GM19438 (cell line): ENCODE data around the gene TMEM201.

Source experiments
- ATAC-seq: cut with Tn5 transposase; IDR thresholded peaks from one replicate; pipeline ENCODE4 v1.9.1; 2021; ENCODE audit warnings: low read depth; ENCODE audit not compliant: unreplicated experiment

Gene TMEM201

GRCh38 chr1:9597361-9598315, 8.9 kb downstream of the TMEM201 start:
- ATAC-seq = no peak

GRCh38 chr1:9598316-9598700, 9.6 kb downstream of the TMEM201 start:
- ATAC-seq = no peak

GRCh38 chr1:9599741-9600140, 11.0 kb downstream of the TMEM201 start:
- no peak for ATAC-seq

- ATAC-seq = no peak
Measured at GRCh38 chr1:9600861-9601834, 12.4 kb downstream of the TMEM201 start.

GRCh38 chr1:9601942-9602793, 13.5 kb downstream of the TMEM201 start:
- ATAC-seq = no peak

GRCh38 chr1:9602794-9603167, 14.1 kb downstream of the TMEM201 start:
- ATAC-seq = no peak

GRCh38 chr1:9603307-9603706, 14.6 kb downstream of the TMEM201 start:
- ATAC-seq = no peak

- no peak for ATAC-seq
Measured at GRCh38 chr1:9603766-9604753, 15.3 kb downstream of the TMEM201 start.

GRCh38 chr1:9604836-9605235, 16.1 kb downstream of the TMEM201 start:
- no peak for ATAC-seq

GRCh38 chr1:9605946-9606455, 17.3 kb downstream of the TMEM201 start:
- ATAC-seq = no peak

- ATAC-seq = no peak
Measured at GRCh38 chr1:9606458-9606857, 17.7 kb downstream of the TMEM201 start.

GRCh38 chr1:9606948-9607347, 18.2 kb downstream of the TMEM201 start:
- ATAC-seq = no peak

- no peak for ATAC-seq
Measured at GRCh38 chr1:9607352-9607751, 18.6 kb downstream of the TMEM201 start.

GRCh38 chr1:9609998-9610397, 21.3 kb downstream of the TMEM201 start:
- no peak for ATAC-seq

- no peak for ATAC-seq
Measured at GRCh38 chr1:9610548-9610947, 21.8 kb downstream of the TMEM201 start.

GRCh38 chr1:9611716-9612115, 23.0 kb downstream of the TMEM201 start:
- ATAC-seq = no peak

- no peak for ATAC-seq
Measured at GRCh38 chr1:9612162-9612845, 23.6 kb downstream of the TMEM201 start.

GRCh38 chr1:9612871-9613624, 24.3 kb downstream of the TMEM201 start:
- no peak for ATAC-seq
